ENCODE data around the gene NOP10. TPM values are rescaled to one million over a fixed set of nuclear protein-coding genes. Genes with fewer than 3 reads are reported as not detected.
"Not testable (repeated sequence)": the region's sequence is repeated elsewhere in the genome, so short reads cannot be mapped to it uniquely, and the experiment has no call there.

NOP10 gene
- total RNA-seq, 1 donor from 2014 or later, result 181 TPM

DNA sequence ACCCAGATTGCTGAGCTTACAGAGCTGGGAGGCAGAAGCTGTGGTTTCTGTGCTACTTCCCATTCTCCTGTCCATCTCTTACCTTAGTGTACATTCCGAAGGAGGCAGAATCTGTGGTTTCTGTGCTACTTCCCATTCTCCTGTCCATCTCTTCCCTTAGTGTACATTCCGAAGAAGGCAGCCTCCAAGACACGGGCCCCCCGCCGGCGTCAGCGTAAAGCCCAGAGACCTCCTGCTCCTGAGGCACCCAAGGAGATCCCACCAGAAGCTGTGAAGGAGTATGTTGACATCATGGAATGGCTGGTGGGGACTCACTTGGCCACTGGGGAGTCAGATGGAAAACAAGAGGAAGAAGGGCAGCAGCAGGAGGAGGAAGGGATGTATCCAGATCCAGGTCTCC, 11.3 kb upstream of the NOP10 start:
- H3K27me3 Mint-ChIP-seq (ENCODE audit: low read depth), result no peaks in the 10 kb centered on the region
- TF ChIP-seq, protein P1, sequence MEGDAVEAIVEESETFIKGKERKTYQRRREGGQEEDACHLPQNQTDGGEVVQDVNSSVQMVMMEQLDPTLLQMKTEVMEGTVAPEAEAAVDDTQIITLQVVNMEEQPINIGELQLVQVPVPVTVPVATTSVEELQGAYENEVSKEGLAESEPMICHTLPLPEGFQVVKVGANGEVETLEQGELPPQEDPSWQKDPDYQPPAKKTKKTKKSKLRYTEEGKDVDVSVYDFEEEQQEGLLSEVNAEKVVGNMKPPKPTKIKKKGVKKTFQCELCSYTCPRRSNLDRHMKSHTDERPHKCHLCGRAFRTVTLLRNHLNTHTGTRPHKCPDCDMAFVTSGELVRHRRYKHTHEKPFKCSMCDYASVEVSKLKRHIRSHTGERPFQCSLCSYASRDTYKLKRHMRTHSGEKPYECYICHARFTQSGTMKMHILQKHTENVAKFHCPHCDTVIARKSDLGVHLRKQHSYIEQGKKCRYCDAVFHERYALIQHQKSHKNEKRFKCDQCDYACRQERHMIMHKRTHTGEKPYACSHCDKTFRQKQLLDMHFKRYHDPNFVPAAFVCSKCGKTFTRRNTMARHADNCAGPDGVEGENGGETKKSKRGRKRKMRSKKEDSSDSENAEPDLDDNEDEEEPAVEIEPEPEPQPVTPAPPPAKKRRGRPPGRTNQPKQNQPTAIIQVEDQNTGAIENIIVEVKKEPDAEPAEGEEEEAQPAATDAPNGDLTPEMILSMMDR (conservative IDR thresholded peaks at IDR 0.05), result no peak
- H3K36me3 Mint-ChIP-seq (ENCODE audit: low read depth), result no peaks in the 10 kb centered on the region
- no peaks in the 10 kb centered on the region for H3K4me1 Mint-ChIP-seq
- no peak overlapping the region for H3K4me3 Mint-ChIP-seq
- no peak overlapping the region for H3K27ac Mint-ChIP-seq (ENCODE audit: unreplicated experiment)
- no peak for DNase-seq (ENCODE audit: low read depth, low spot score)
- H3K9me3 Mint-ChIP-seq, result no peaks in the 10 kb centered on the region

DNA sequence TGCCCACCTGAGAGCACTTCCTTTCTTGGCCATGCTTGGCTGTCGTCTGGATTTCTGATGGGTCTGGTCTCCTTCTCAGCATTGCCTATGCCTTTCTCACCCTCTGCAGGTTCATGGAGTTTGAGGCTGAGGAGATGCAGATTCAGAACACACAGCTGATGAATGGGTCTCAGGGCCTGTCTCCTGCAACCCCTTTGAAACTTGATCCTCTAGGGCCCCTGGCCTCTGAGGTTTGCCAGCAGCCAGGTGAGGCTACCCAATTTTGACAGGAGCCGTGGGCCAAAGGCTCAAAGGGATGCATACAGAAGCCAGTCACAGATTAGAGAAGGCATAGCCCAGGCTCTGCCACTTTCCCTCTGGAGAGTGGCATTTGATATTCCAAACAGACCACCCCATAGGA, 10.7 kb upstream of the NOP10 start:
- H3K4me1 Mint-ChIP-seq, result no peaks in the 10 kb centered on the region
- no peaks in the 10 kb centered on the region for H3K36me3 Mint-ChIP-seq (ENCODE audit: low read depth)
- H3K27ac Mint-ChIP-seq (ENCODE audit: unreplicated experiment), result no peak overlapping the region
- H3K4me3 Mint-ChIP-seq, result no peak overlapping the region
- H3K9me3 Mint-ChIP-seq, result no peaks in the 10 kb centered on the region
- DNase-seq (ENCODE audit: low read depth, low spot score), result no peak
- TF ChIP-seq, protein P1 (conservative IDR thresholded peaks at IDR 0.05), result no peak
- no peaks in the 10 kb centered on the region for H3K27me3 Mint-ChIP-seq (ENCODE audit: low read depth)

DNA sequence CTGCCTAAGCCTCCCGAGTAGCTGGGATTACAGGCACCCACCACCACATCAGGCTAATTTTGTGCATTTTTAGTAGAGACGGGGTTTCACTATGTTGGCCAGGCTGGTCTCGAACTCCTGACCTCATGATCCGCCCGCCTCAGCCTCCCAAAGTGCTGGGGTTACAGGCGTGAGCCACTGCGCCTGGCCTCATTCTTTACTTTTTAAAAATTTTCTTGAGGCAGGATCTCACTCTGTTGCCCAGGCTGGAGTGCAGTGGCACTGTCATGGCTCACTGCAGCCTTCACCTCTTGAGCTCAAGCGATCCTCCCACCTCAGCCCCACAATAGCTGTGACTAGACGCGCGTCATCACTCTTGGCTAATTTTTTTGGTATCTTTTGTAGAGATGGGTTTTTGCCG, 10.1 kb upstream of the NOP10 start:
- not testable (repeated sequence) for H3K4me3 Mint-ChIP-seq; DNase-seq (ENCODE audit: low read depth, low spot score); H3K27me3 Mint-ChIP-seq (ENCODE audit: low read depth); H3K9me3 Mint-ChIP-seq; H3K4me1 Mint-ChIP-seq; H3K27ac Mint-ChIP-seq (ENCODE audit: unreplicated experiment); H3K36me3 Mint-ChIP-seq (ENCODE audit: low read depth)

DNA sequence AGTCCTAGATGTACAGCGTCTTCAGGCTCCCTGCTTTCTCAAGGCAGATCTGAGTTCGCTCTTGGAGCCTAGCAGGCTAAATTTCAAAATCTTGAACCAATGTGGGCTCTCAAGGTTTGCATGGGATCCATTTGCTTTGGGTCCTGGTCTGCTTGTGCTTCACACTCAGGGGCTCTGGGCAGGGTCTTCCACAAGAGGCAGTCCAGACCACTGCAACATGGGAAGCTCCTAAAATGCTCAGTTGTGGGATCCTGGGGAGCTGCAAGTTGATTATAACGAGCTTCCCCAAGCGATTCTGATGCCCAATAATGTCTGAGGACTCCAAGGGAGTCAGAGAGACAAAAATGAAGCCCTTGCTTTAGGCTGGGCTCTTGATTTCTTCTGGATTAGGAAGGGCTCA, 6.8 kb upstream of the NOP10 start:
- TF ChIP-seq, protein P1 (conservative IDR thresholded peaks at IDR 0.05), result no peak
- Mint-ChIP-seq H3K27me3 (ENCODE audit: low read depth) (peaks cover 5% of the 10 kb centered on the region), H3K27ac (ENCODE audit: unreplicated experiment) (no peak overlapping the region), H3K36me3 (ENCODE audit: low read depth) (no peaks in the 10 kb centered on the region), H3K4me1 (no peaks in the 10 kb centered on the region), H3K4me3 (no peak overlapping the region), H3K9me3 (no peaks in the 10 kb centered on the region)
- no peak for DNase-seq (ENCODE audit: low read depth, low spot score)

DNA sequence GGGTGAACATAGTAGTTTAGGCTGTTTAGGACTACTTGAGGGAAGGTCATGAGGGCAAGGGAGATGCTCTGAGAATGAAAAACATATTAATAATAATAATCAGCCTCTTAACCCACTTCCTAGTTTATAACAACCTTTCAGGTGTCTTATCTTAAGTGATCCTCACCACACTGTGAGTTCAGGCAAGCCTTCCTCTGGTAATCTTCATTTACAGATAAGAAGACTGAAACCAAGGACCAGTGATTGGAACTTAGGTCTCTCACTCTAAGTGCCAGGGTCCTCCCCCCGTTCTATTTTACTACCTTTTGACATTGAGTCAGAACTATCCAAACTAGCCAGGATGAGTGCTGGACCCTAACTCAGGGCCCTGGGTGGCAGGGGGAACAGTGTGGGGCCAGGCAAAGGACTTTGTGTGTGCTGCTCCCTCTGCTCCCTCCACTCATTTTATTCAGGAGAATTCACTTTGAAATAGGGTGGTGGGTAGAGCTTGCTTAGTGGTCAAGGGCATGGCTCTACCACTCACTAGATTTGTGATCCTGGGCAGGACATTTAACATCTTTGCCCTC, 5.9 kb upstream of the NOP10 start:
- DNase-seq (ENCODE audit: low read depth, low spot score), result no peak
- Mint-ChIP-seq H3K36me3 (ENCODE audit: low read depth) (no peaks in the 10 kb centered on the region), H3K4me1 (no peaks in the 10 kb centered on the region), H3K27me3 (ENCODE audit: low read depth) (peaks cover 5% of the 10 kb centered on the region), H3K4me3 (no peak overlapping the region), H3K27ac (ENCODE audit: unreplicated experiment) (no peak overlapping the region), H3K9me3 (no peaks in the 10 kb centered on the region)
- TF ChIP-seq, protein P1 (conservative IDR thresholded peaks at IDR 0.05), result no peak

DNA sequence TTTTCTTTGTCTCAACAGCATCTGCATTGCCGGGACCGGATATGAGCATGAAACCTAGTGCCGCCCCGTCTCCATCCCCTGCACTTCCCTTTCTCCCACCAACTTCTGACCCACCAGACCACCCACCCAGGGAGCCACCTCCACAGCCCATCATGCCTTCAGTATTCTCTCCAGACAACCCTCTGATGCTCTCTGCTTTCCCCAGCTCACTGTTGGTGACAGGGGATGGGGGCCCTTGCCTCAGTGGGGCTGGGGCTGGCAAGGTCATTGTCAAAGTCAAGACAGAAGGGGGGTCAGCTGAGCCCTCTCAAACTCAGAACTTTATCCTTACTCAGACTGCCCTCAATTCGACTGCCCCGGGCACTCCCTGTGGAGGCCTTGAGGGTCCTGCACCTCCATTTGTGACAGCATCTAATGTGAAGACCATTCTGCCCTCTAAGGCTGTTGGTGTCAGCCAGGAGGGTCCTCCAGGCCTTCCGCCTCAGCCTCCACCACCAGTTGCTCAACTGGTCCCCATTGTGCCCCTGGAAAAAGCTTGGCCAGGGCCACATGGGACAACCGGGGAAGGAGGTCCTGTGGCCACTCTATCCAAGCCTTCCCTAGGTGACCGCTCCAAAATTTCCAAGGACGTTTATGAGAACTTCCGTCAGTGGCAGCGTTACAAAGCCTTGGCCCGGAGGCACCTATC, 5.2 kb upstream of the NOP10 start:
- no peak for DNase-seq (ENCODE audit: low read depth, low spot score)
- TF ChIP-seq, protein P1 (conservative IDR thresholded peaks at IDR 0.05), result no peak
- no peak overlapping the region for H3K4me3 Mint-ChIP-seq
- H3K27ac Mint-ChIP-seq (ENCODE audit: unreplicated experiment), result no peak overlapping the region
- H3K4me1 Mint-ChIP-seq, result no peaks in the 10 kb centered on the region
- no peaks in the 10 kb centered on the region for H3K9me3 Mint-ChIP-seq
- H3K27me3 Mint-ChIP-seq (ENCODE audit: low read depth), result peaks cover 5% of the 10 kb centered on the region
- no peaks in the 10 kb centered on the region for H3K36me3 Mint-ChIP-seq (ENCODE audit: low read depth)

DNA sequence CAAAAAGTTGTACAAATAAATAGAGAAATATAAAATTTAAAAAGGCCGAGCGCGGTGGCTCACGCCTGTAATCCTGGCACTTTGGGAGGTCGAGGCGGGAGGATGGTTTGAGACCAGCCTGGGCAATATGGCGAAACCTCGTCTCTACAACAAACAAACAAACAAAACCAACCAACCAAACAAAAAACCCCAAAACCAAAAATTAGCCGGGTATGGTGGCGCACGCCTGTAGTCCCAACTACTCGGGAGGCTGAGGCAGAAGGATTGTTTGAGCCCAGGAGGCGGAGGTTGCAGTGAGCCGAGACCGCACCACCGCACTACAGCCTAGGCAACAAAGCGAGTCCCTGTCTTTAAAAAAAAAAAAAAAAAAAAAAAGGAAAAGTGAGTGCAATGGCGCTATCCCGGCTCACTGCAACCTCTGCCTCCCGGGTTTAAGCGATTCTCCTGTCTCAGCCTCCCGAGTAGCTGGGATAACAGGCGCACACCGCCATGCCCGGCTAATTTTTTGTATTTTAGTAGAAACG, 661 bp downstream of the NOP10 start:
- not testable (repeated sequence) for H3K9me3 Mint-ChIP-seq; H3K4me3 Mint-ChIP-seq; H3K27me3 Mint-ChIP-seq (ENCODE audit: low read depth); DNase-seq (ENCODE audit: low read depth, low spot score)
- Mint-ChIP-seq H3K4me1 (peaks cover 20% of the 10 kb centered on the region), H3K36me3 (ENCODE audit: low read depth) (peaks cover 12% of the 10 kb centered on the region), H3K27ac (ENCODE audit: unreplicated experiment) (peak overlapping the region; percentile 93)

Data from neural crest cell (in vitro differentiated cells).